ENCODE results near the gene CD99L2. TPM values are rescaled to one million over a fixed set of nuclear protein-coding genes. Genes with fewer than 3 reads are reported as not detected.

CD99L2 gene
- total and polyA plus RNA-seq, 2 donors (not counting 1 experiment from before 2014, with no cell fraction given): 40.6 to 55.5 TPM

DNA sequence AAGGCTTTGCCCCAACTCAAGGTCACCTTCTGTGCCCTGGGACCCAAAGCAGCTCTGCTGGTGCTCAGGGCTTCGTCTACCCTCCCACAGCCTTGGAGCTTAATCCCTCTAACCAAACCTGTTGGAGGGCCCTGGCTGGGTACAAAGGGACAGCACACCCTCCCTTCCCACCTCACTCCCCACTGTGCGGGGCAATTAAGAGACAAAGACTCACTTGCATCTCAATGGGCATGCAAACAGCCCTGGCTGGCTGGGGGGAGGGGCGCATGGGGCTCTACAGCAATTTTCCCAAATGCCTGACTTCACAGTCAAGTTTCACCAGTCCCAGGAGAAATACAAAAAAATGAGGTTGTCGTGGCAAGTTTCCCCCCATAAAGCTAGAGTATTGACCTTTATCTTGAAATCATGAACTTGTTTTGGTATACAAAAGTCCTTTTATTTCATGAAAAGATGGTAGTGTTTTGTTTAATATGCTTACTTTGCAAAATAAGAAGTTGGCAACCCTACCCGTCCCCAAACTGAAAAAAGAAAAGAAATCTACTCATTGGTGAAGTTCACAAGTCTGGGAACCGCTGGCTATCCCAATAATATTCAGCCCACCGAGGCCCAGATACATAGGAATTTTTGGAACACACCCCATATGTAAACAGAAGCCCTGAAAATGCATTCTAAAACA is 4.1 kb upstream of the CD99L2 start:
- Histone ChIP-seq H2AFZ (ENCODE audit: low read length) (no peak overlapping the region), H3K9ac (ENCODE audit: insufficient read depth, low read length) (no peak overlapping the region), H3K4me2 (ENCODE audit: extremely low read depth, insufficient read depth, low read length) (no peak overlapping the region), H4K20me1 (ENCODE audit: control insufficient read depth, extremely low read depth, insufficient read depth, low read length) (no peaks in the 10 kb centered on the region), H3K79me2 (ENCODE audit: control insufficient read depth, insufficient read depth, low read length) (no peaks in the 10 kb centered on the region), H3K27ac (ENCODE audit: insufficient read depth, low read length) (no peak overlapping the region), H3K27me3 (ENCODE audit: control insufficient read depth, insufficient read depth, low read length) (no peaks in the 10 kb centered on the region), H3K4me3 (replicated peaks in 1 of 4; ENCODE audit: control extremely low read depth in 1 of 4, insufficient read depth in 1 of 4, low read depth in 3 of 4, low read length in 4 of 4) (no peak overlapping the region), H3K9me3 (ENCODE audit: control insufficient read depth, insufficient read depth, low read depth, low read length) (no peaks in the 10 kb centered on the region), H3K4me1 (ENCODE audit: control insufficient read depth, extremely low read depth, insufficient read depth, low read length) (no peaks in the 10 kb centered on the region), H3K36me3 (ENCODE audit: control insufficient read depth, insufficient read depth, low read length) (no peaks in the 10 kb centered on the region)
- TF ChIP-seq EZH2 (IDR thresholded peaks at IDR 0.05; ENCODE audit: low read length, missing control alignments): no peak
- TF ChIP-seq, protein P1, sequence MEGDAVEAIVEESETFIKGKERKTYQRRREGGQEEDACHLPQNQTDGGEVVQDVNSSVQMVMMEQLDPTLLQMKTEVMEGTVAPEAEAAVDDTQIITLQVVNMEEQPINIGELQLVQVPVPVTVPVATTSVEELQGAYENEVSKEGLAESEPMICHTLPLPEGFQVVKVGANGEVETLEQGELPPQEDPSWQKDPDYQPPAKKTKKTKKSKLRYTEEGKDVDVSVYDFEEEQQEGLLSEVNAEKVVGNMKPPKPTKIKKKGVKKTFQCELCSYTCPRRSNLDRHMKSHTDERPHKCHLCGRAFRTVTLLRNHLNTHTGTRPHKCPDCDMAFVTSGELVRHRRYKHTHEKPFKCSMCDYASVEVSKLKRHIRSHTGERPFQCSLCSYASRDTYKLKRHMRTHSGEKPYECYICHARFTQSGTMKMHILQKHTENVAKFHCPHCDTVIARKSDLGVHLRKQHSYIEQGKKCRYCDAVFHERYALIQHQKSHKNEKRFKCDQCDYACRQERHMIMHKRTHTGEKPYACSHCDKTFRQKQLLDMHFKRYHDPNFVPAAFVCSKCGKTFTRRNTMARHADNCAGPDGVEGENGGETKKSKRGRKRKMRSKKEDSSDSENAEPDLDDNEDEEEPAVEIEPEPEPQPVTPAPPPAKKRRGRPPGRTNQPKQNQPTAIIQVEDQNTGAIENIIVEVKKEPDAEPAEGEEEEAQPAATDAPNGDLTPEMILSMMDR (conservative IDR thresholded peaks at IDR 0.05 in 1 of 2, IDR thresholded peaks at IDR 0.05 in 1 of 2; ENCODE audit: low read depth in 1 of 2, low read length in 2 of 2): no peak
- DNase-seq (ENCODE audit: low read depth in 2 of 2): no peak

GRCh38 chrX:150899191-150899757 is 806 bp upstream of the CD99L2 start:
- Histone ChIP-seq H3K27me3 (ENCODE audit: control insufficient read depth, insufficient read depth, low read length) (no peaks in the 10 kb centered on the region), H3K9ac (ENCODE audit: insufficient read depth, low read length) (peak overlapping the region; percentile 30), H3K36me3 (ENCODE audit: control insufficient read depth, insufficient read depth, low read length) (no peaks in the 10 kb centered on the region), H3K27ac (ENCODE audit: insufficient read depth, low read length) (no peak overlapping the region), H3K4me2 (ENCODE audit: extremely low read depth, insufficient read depth, low read length) (peak overlapping the region; percentile 71), H3K9me3 (ENCODE audit: control insufficient read depth, insufficient read depth, low read depth, low read length) (no peaks in the 10 kb centered on the region), H2AFZ (ENCODE audit: low read length) (peak overlapping the region; percentile 48), H3K4me3 (replicated peaks in 1 of 4; ENCODE audit: control extremely low read depth in 1 of 4, insufficient read depth in 1 of 4, low read depth in 3 of 4, low read length in 4 of 4) (peak overlapping the region; percentile 52 to 68 (median 54)), H4K20me1 (ENCODE audit: control insufficient read depth, extremely low read depth, insufficient read depth, low read length) (no peaks in the 10 kb centered on the region), H3K79me2 (ENCODE audit: control insufficient read depth, insufficient read depth, low read length) (peaks cover 5% of the 10 kb centered on the region), H3K4me1 (ENCODE audit: control insufficient read depth, extremely low read depth, insufficient read depth, low read length) (no peaks in the 10 kb centered on the region)
- peak; percentile 11 to 15 for DNase-seq (ENCODE audit: low read depth in 2 of 2)
- no peak for TF ChIP-seq EZH2 (IDR thresholded peaks at IDR 0.05; ENCODE audit: low read length, missing control alignments)
- TF ChIP-seq, protein P1 (conservative IDR thresholded peaks at IDR 0.05 in 1 of 2, IDR thresholded peaks at IDR 0.05 in 1 of 2; ENCODE audit: low read depth in 1 of 2, low read length in 2 of 2): no peak

GRCh38 chrX:150897421-150898320 is 797 bp downstream of the CD99L2 start:
- no peaks in the 10 kb centered on the region for H3K9me3 ChIP-seq (ENCODE audit: control insufficient read depth, insufficient read depth, low read depth, low read length)
- H3K36me3 ChIP-seq (ENCODE audit: control insufficient read depth, insufficient read depth, low read length): no peaks in the 10 kb centered on the region
- H3K9ac ChIP-seq (ENCODE audit: insufficient read depth, low read length): peak overlapping the region; percentile 77
- H2AFZ ChIP-seq (ENCODE audit: low read length): no peak overlapping the region
- H3K27ac ChIP-seq (ENCODE audit: insufficient read depth, low read length): peak overlapping the region; percentile 63
- H4K20me1 ChIP-seq (ENCODE audit: control insufficient read depth, extremely low read depth, insufficient read depth, low read length): no peaks in the 10 kb centered on the region
- H3K4me1 ChIP-seq (ENCODE audit: control insufficient read depth, extremely low read depth, insufficient read depth, low read length): no peaks in the 10 kb centered on the region
- peak overlapping the region; percentile 44 to 78 (median 62) for H3K4me3 ChIP-seq (replicated peaks in 1 of 4; ENCODE audit: control extremely low read depth in 1 of 4, insufficient read depth in 1 of 4, low read depth in 3 of 4, low read length in 4 of 4)
- peak; percentile 23 to 31 for DNase-seq (ENCODE audit: low read depth in 2 of 2)
- no peak for TF ChIP-seq EZH2 (IDR thresholded peaks at IDR 0.05; ENCODE audit: low read length, missing control alignments)
- TF ChIP-seq, protein P1 (conservative IDR thresholded peaks at IDR 0.05 in 1 of 2, IDR thresholded peaks at IDR 0.05 in 1 of 2; ENCODE audit: low read depth in 1 of 2, low read length in 2 of 2): no peak
- H3K4me2 ChIP-seq (ENCODE audit: extremely low read depth, insufficient read depth, low read length): peak overlapping the region; percentile 59
- H3K27me3 ChIP-seq (ENCODE audit: control insufficient read depth, insufficient read depth, low read length): no peaks in the 10 kb centered on the region
- H3K79me2 ChIP-seq (ENCODE audit: control insufficient read depth, insufficient read depth, low read length): peaks cover 5% of the 10 kb centered on the region
